ENCODE results near the gene ARPC1A. TPM values are rescaled to one million over a fixed set of nuclear protein-coding genes. Genes with fewer than 3 reads are reported as not detected.
A peak's percentile ranks its signal among the peaks of the same experiment; 100 is the strongest.

ARPC1A gene
- polyA plus RNA-seq, 1 of the 3 experiments (the other 2 are of a cell fraction), result 306 TPM

DNA sequence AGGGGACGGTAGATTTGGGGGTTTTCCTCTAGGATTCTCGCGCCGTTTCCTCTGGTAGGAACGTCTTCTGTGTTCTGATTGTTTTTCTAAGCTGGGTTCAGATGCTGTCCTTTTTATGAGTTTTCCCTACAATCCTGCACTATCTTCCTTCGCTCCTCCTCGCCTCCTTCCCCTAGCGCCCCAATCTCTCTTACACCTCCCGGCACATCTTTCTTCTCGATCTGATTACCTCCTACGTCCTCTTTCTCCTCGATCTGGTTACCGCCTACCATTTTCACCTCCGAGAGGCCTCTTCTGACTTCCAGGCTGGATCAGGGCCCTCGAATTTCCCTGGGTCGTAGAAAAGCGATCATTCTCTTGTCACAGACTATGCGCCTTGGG is 83.5 kb downstream of the ARPC1A start:
- Histone ChIP-seq H2AFZ (ENCODE audit: low read depth) (peak overlapping the region; percentile 69), H3K4me2 (peak overlapping the region; percentile 91), H3K9me3 (no peaks in the 10 kb centered on the region), H3K9me2 (no peaks in the 10 kb centered on the region), H3K4me1 (ENCODE audit: control insufficient read depth in 1 of 2, insufficient read depth in 2 of 2, low read depth in 1 of 2, low read length in 1 of 2) (peaks cover 15 to 27% of the 10 kb centered on the region in 2 experiments), H3K79me2 (ENCODE audit: insufficient read depth) (peaks cover 98% of the 10 kb centered on the region), H3K27ac (ENCODE audit: low read depth in 2 of 2, low read length in 1 of 2) (peak overlapping the region; percentile 98 to 99), H4K20me1 (ENCODE audit: insufficient read depth) (peaks cover 46% of the 10 kb centered on the region), H3K36me3 (replicated peaks in 1 of 2; ENCODE audit: control insufficient read depth in 1 of 2, insufficient read depth in 2 of 2, low read length in 1 of 2) (peaks cover 38 to 49% of the 10 kb centered on the region in 2 experiments), H3K4me3 (ENCODE audit: low read depth in 2 of 2, low read length in 1 of 2) (peak overlapping the region; percentile 85 to 97), H3K9ac (peak overlapping the region; percentile 96), H3K27me3 (ENCODE audit: insufficient read depth) (no peaks in the 10 kb centered on the region), H3F3A (replicated peaks; ENCODE audit: insufficient read depth) (peaks cover 15% of the 10 kb centered on the region)
- no peak for DNase-seq
- POLR2A ChIA-PET, result interaction anchor here (1.0 to 5.2 kb wide), 11 partner anchors 11 to 1019 kb away, joined by 3 to 102 read pairs (median 6); partner anchors contain the start of genes ARPC1A, CPSF4, PTCD1 and ZCWPW1
- TF ChIP-seq RAD21 (IDR thresholded peaks at IDR 0.05; ENCODE audit: low read length) (no peak), SMC3 (IDR thresholded peaks at IDR 0.05; ENCODE audit: low read depth, low read length) (no peak), SIN3A (IDR thresholded peaks at IDR 0.05; ENCODE audit: borderline replicate concordance, low read depth, low read length) (0 out of 2 replicates have a peak, but pooled peaks have one; percentile 17)
- TF ChIP-seq, protein P1, sequence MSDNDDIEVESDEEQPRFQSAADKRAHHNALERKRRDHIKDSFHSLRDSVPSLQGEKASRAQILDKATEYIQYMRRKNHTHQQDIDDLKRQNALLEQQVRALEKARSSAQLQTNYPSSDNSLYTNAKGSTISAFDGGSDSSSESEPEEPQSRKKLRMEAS (IDR thresholded peaks at IDR 0.05; ENCODE audit: low read depth), result no peak
- TF ChIP-seq, protein P2, sequence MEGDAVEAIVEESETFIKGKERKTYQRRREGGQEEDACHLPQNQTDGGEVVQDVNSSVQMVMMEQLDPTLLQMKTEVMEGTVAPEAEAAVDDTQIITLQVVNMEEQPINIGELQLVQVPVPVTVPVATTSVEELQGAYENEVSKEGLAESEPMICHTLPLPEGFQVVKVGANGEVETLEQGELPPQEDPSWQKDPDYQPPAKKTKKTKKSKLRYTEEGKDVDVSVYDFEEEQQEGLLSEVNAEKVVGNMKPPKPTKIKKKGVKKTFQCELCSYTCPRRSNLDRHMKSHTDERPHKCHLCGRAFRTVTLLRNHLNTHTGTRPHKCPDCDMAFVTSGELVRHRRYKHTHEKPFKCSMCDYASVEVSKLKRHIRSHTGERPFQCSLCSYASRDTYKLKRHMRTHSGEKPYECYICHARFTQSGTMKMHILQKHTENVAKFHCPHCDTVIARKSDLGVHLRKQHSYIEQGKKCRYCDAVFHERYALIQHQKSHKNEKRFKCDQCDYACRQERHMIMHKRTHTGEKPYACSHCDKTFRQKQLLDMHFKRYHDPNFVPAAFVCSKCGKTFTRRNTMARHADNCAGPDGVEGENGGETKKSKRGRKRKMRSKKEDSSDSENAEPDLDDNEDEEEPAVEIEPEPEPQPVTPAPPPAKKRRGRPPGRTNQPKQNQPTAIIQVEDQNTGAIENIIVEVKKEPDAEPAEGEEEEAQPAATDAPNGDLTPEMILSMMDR (IDR thresholded peaks at IDR 0.05), result no peak
- whole genome bisulfite sequencing (ENCODE audit: low lambda C conversion rate), result under 1% methylated on average over 18 of the region's 18 CpGs
- CTCF ChIA-PET, result interaction anchor here (0.7 to 3.5 kb wide), 5 partner anchors 9 to 369 kb away, joined by 3 to 16 read pairs (median 4); no protein-coding TSS in a partner anchor

DNA sequence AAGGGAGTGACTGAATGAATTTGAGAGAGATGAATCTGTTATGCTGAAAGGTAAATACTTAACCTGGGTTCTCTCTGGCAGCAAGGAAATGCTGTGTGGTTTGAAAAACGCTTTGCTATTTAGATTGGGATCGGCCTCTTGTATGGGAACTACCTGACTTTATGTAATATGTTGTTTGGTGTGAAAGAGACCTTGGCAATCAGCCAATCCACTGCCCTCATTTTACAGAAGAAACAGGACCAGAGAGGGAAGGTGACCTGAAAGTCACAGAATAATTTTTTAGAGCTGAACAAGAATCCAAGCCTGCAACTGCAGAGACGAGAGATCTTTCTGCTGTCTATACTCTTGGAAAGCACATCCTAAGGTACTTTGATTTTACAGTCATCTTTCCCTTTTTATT is 84.1 kb downstream of the ARPC1A start:
- H3K4me3 ChIP-seq (ENCODE audit: low read depth in 2 of 2, low read length in 1 of 2), result peak overlapping the region; percentile 85 to 97
- no peak for TF ChIP-seq FOXJ3 (CRISPR knock-in tag; IDR thresholded peaks at IDR 0.05)
- no peak for TF ChIP-seq RXRA (IDR thresholded peaks at IDR 0.05; ENCODE audit: borderline replicate concordance, low read depth)
- TF ChIP-seq MEF2A (IDR thresholded peaks at IDR 0.05; ENCODE audit: borderline replicate concordance, low read depth), result no peak
- no peak for TF ChIP-seq FOSL2 (IDR thresholded peaks at IDR 0.05; ENCODE audit: borderline replicate concordance, low read depth)
- no peak for TF ChIP-seq YY1 (IDR thresholded peaks at IDR 0.05; ENCODE audit: low read depth)
- TF ChIP-seq, protein P2 (IDR thresholded peaks at IDR 0.05), result no peak
- TF ChIP-seq EZH2phosphoT487 (IDR thresholded peaks at IDR 0.05; ENCODE audit: borderline replicate concordance, low read depth), result no peak
- no peak for TF ChIP-seq RCOR1 (IDR thresholded peaks at IDR 0.05; ENCODE audit: low read length)
- no peak for TF ChIP-seq POLR2AphosphoS5 (IDR thresholded peaks at IDR 0.05; ENCODE audit: low read depth, low read length)
- TF ChIP-seq, protein P3, sequence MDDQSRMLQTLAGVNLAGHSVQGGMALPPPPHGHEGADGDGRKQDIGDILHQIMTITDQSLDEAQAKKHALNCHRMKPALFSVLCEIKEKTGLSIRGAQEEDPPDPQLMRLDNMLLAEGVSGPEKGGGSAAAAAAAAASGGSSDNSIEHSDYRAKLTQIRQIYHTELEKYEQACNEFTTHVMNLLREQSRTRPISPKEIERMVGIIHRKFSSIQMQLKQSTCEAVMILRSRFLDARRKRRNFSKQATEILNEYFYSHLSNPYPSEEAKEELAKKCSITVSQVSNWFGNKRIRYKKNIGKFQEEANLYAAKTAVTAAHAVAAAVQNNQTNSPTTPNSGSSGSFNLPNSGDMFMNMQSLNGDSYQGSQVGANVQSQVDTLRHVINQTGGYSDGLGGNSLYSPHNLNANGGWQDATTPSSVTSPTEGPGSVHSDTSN (IDR thresholded peaks at IDR 0.05), result no peak
- no peak for TF ChIP-seq GATA2 (CRISPR knock-in tag; IDR thresholded peaks at IDR 0.05)
- TF ChIP-seq JUND (IDR thresholded peaks at IDR 0.05), result no peak
- TF ChIP-seq, protein P4, sequence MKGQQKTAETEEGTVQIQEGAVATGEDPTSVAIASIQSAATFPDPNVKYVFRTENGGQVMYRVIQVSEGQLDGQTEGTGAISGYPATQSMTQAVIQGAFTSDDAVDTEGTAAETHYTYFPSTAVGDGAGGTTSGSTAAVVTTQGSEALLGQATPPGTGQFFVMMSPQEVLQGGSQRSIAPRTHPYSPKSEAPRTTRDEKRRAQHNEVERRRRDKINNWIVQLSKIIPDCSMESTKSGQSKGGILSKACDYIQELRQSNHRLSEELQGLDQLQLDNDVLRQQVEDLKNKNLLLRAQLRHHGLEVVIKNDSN (IDR thresholded peaks at IDR 0.05; ENCODE audit: borderline replicate concordance, low read depth), result no peak
- no peak for TF ChIP-seq MXI1 (IDR thresholded peaks at IDR 0.05; ENCODE audit: low read depth, low read length)
- no peak for TF ChIP-seq FOXM1 (IDR thresholded peaks at IDR 0.05; ENCODE audit: low read depth)
- no peak for TF ChIP-seq SIN3A (IDR thresholded peaks at IDR 0.05; ENCODE audit: borderline replicate concordance, low read depth, low read length)
- TF ChIP-seq EP300 (IDR thresholded peaks at IDR 0.05; ENCODE audit: borderline replicate concordance in 1 of 2, low read depth in 1 of 2, low read length in 1 of 2), result no peak
- no peak overlapping the region for H2AFZ ChIP-seq (ENCODE audit: low read depth)
- peaks cover 22% of the 10 kb centered on the region for H3F3A ChIP-seq (replicated peaks; ENCODE audit: insufficient read depth)
- H3K27me3 ChIP-seq (ENCODE audit: insufficient read depth), result no peaks in the 10 kb centered on the region
- H3K27ac ChIP-seq (ENCODE audit: low read depth in 2 of 2, low read length in 1 of 2), result peak overlapping the region in 1 of 2 experiments; percentile 99; a peak in 1 of 4 replicates
- peaks cover 34 to 50% of the 10 kb centered on the region in 2 experiments for H3K36me3 ChIP-seq (replicated peaks in 1 of 2; ENCODE audit: control insufficient read depth in 1 of 2, insufficient read depth in 2 of 2, low read length in 1 of 2)
- H3K4me2 ChIP-seq, result peak overlapping the region; percentile 91
- 30% methylated on average over 3 of the region's 3 CpGs for WGBS (ENCODE audit: low lambda C conversion rate)
- no peaks in the 10 kb centered on the region for H3K9me2 ChIP-seq
- H4K20me1 ChIP-seq (ENCODE audit: insufficient read depth), result peaks cover 40% of the 10 kb centered on the region
- ChIA-PET CTCF (interaction anchor here (3.5 kb wide), 1 partner anchor 10 kb away, joined by 16 read pairs; no protein-coding TSS in a partner anchor), POLR2A (interaction anchor here (1.9 to 5.2 kb wide), 4 partner anchors 11 to 37 kb away, joined by 6 to 102 read pairs (median 9); partner anchors contain the start of genes CPSF4 and PTCD1)
- no peaks in the 10 kb centered on the region for H3K9me3 ChIP-seq
- no peak for DNase-seq
- H3K9ac ChIP-seq, result peak overlapping the region; percentile 96
- peaks cover 98% of the 10 kb centered on the region for H3K79me2 ChIP-seq (ENCODE audit: insufficient read depth)
- peaks cover 15 to 21% of the 10 kb centered on the region in 2 experiments for H3K4me1 ChIP-seq (ENCODE audit: control insufficient read depth in 1 of 2, insufficient read depth in 2 of 2, low read depth in 1 of 2, low read length in 1 of 2)

All from SK-N-SH (cell line).